Mononuclear cell (primary cell): Measurements from ENCODE around the gene C16orf92. TPM values are rescaled to one million over a fixed set of nuclear protein-coding genes. Genes with fewer than 3 reads are reported as not detected.
"Not testable (repeated sequence)": the region's sequence is repeated elsewhere in the genome, so short reads cannot be mapped to it uniquely, and the experiment has no call there.

Experiments
- H3K27me3 ChIP-seq: 2 replicates; pipeline ENCODE4 v1.6.0; 2011; ENCODE audit warnings: low read length, control low read depth; ENCODE audit not compliant: insufficient read depth
- H3K4me1 ChIP-seq: 2 replicates; pipeline ENCODE4 v1.5.1; 2011; ENCODE audit warnings: mild to moderate bottlenecking, low read length, control low read depth; ENCODE audit not compliant: insufficient read depth
- H3K4me3 ChIP-seq: 2 replicates; pipeline ENCODE4 v1.5.1; 2011; ENCODE audit warnings: mild to moderate bottlenecking, low read length, moderate library complexity
- H3K9me3 ChIP-seq: 2 replicates; pipeline ENCODE4 v1.5.1; 2011; ENCODE audit warnings: low read depth, mild to moderate bottlenecking, control low read depth, low read length
- total RNA-seq: library from RNA; depleted of rRNA; stranded (reverse); fragments of >200 nt; gene quantifications from one replicate; pipeline ENCODE4 v1.2.3, GENCODE V29; 2012

C16orf92 gene
- total RNA-seq, 1 donor, result not detected

DNA sequence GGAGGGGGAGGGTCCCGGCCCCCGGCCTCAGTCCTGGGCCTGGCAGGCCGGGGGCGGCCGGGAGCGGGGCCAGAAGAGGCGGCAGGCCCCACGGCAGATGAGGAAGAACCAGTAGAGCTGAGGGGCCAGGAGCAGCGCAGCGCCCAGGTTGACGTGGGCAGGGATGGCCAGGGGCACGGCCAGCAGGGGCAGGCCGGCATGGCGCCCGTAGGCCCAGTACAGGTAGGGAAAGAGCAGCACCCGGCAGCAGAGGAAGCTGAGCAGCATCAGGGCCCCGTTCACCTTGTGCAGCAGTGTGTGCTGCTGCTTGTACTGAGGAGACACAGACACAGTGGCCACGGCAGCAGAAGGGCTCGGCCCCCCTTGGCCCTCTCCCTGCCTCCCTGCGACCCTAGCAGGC, 2.2 kb downstream of the C16orf92 start:
- Histone ChIP-seq H3K9me3 (no peaks in the 10 kb centered on the region), H3K4me3 (no peak overlapping the region), H3K4me1 (peaks cover 13% of the 10 kb centered on the region), H3K27me3 (peaks cover 12% of the 10 kb centered on the region)

DNA sequence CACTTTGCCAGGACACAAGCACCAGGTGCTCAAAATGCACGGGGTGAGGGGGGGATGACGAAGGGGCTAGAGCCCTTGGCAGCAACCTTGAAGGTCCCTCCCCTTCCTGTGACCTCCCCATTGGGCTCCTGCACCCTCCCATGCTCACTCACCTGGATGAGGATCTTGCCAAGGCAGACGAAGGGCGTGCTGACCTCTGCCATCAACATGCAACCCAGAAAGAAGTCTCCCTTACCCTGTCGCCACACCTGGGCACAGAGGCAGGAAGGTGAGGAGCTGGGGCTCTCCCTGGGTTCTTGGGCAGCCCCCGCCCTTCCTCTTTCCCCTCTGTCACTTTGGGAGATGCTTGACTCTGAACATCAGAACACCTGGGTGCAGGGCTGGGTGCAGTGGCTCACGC, 2.6 kb downstream of the C16orf92 start:
- Histone ChIP-seq H3K4me1 (peaks cover 13% of the 10 kb centered on the region), H3K4me3 (no peak overlapping the region), H3K27me3 (peaks cover 14% of the 10 kb centered on the region), H3K9me3 (no peaks in the 10 kb centered on the region)

DNA sequence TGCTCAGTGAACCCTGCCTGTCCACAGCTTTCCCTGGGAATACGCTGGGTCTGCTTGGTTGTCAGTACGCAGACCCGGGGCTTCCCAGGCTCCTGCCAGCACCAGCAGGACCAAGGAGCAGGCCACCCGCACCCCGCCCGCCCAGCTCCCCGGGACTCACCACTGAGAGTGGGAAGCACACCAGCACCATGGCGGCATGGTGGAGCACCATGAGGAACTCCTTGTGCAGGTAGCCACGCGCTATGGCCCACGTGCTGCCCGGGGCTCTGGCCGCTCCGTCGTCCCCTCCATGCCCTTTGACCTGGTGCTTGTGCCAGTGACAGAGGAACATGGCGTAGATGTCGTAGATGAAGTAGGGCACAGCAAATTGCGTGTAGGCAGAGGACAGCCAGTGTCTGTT, 3.5 kb downstream of the C16orf92 start:
- Histone ChIP-seq H3K27me3 (peaks cover 17% of the 10 kb centered on the region), H3K9me3 (no peaks in the 10 kb centered on the region), H3K4me3 (no peak overlapping the region), H3K4me1 (peaks cover 5% of the 10 kb centered on the region)

DNA sequence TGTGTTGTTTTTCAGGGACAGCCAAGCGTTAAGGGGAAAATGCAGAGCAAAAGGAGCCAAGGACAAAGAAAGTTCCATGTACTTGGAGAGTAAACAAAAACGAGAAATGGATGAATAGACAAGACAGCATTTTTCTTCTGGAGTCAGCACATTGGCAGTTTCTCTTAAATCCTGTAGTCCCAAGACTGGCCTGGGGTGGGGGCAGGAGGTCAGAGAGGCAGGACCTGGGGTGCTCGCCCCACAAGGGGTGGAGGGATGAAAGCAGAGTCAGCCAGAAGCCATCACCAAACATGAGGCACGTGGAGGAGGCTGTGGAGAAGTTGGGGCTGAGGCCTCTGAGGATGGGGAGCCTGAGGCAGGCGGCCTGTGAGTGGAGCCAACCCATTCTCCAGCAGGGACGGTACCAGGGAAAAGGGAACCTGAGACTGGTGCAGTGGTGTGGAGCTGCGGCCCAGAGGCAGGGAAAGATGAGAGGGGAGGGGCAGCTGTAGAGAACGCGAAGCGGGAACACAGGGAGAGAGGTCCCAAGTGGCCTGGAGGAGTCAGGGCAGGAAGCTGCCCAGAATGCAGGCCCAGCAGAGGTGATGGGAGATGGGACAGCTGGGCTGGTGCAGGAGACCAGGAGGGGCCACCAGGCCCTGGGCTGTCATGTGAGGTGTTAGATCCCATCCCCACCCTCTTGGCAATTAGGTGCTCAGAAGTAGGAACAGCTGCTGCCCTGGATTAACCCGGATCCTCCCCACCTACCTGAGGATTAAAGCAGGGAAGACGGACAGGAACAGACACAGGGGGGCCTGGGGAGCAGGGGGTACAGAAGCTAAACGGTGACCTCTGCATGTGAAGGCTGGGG, 4.8 kb downstream of the C16orf92 start:
- H3K9me3 ChIP-seq, result no peaks in the 10 kb centered on the region
- peaks cover 26% of the 10 kb centered on the region for H3K27me3 ChIP-seq
- H3K4me3 ChIP-seq, result no peak overlapping the region
- H3K4me1 ChIP-seq, result no peaks in the 10 kb centered on the region

DNA sequence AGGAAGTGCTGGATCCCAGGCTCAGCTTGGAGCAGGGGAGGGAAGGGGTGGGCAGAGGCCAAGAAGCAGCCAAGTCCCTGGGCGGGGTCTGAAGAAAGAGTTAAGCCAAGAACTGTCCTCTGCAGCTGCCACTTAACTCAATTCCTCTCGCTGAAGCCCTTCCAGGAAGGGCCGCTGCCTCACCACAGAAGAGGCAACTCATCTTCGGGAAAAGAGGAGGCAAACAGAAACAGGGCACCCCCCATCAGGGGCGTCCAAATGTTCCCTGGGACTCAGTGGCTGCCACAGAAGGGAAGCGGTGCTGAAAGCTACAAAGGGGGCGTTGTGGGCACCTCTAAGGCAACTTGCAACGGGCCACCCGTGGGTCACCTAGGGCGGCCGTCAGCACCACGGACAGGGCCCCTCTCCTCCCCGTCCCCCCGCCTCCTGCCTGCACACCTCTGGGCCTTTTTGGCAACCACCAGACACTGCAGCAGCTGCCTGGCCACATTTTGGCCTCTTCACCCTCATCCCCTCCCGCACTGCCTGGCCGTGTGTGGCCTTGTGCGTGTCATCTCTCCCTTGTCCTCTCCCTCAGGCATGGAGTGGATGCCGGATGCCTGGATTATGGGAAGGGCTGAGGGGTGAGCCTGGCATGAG, 5.6 kb downstream of the C16orf92 start:
- no peaks in the 10 kb centered on the region for H3K4me1 ChIP-seq
- peaks cover 26% of the 10 kb centered on the region for H3K27me3 ChIP-seq
- no peaks in the 10 kb centered on the region for H3K9me3 ChIP-seq
- H3K4me3 ChIP-seq, result no peak overlapping the region

- H3K27me3 ChIP-seq, result peaks cover 26% of the 10 kb centered on the region
Observed at GRCh38 chr16:30030011-30030685, 7.2 kb downstream of the C16orf92 start.

DNA sequence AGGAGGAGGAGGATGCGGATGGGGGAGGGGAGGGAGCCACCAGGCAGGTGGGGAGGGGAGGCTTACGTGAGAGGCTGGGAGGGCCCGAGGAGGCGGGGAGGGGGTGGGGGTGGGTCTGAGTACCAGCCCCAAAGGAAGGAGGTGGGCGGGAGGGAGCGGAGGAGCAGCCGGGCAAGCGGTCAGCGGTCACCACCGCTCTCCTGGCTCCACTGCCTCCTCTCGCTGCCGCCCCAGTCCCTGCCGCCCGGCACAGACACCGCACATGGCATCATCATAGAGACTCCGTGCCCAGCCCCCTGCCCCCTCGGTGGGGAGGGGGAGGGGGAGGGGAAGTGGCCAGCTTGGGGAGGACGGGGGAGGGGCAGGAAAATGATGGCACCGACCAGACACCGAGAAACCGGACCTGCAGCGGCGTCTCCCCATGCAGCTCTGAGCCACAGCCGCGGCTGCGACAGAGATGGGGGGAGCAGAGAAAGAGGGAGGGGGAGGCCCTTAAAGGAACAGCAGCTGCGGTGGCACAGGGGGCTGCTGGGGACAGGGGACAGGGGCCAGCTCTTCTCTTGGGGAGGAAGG, 7.9 kb downstream of the C16orf92 start, which contains the start of gene TLCD3B:
Gene TLCD3B, minus strand, starts transcription at position 431 of the 573 bp plus-strand sequence. CDS start 744 bp downstream, outside the sequence.
- H3K4me3 ChIP-seq, result no peak within 1 kb of the TSS
- H3K4me1 ChIP-seq, result no peaks in the 10 kb centered on the region
- H3K27me3 ChIP-seq, result peaks cover 26% of the 10 kb centered on the region
- H3K9me3 ChIP-seq, result no peaks in the 10 kb centered on the region

More at GRCh38 chr16:30030011-30030685, 7.2 kb downstream of the C16orf92 start:
- H3K9me3 ChIP-seq, result no peaks in the 10 kb centered on the region
- no peaks in the 10 kb centered on the region for H3K4me1 ChIP-seq
- no peak overlapping the region for H3K4me3 ChIP-seq

GRCh38 chr16:30031477-30031918, 8.5 kb downstream of the C16orf92 start:
- Histone ChIP-seq H3K27me3 (peaks cover 26% of the 10 kb centered on the region), H3K4me1 (no peaks in the 10 kb centered on the region), H3K4me3 (no peak overlapping the region), H3K9me3 (no peaks in the 10 kb centered on the region)

- Histone ChIP-seq H3K27me3 (peaks cover 26% of the 10 kb centered on the region), H3K4me3 (no peak overlapping the region), H3K9me3 (no peaks in the 10 kb centered on the region), H3K4me1 (no peaks in the 10 kb centered on the region)
Observed at GRCh38 chr16:30032083-30032819, 9.3 kb downstream of the C16orf92 start.

GRCh38 chr16:30033270-30033669, 10.3 kb downstream of the C16orf92 start:
- H3K4me1 ChIP-seq, result no peaks in the 10 kb centered on the region
- peaks cover 26% of the 10 kb centered on the region for H3K27me3 ChIP-seq
- no peak overlapping the region for H3K4me3 ChIP-seq
- H3K9me3 ChIP-seq, result no peaks in the 10 kb centered on the region

DNA sequence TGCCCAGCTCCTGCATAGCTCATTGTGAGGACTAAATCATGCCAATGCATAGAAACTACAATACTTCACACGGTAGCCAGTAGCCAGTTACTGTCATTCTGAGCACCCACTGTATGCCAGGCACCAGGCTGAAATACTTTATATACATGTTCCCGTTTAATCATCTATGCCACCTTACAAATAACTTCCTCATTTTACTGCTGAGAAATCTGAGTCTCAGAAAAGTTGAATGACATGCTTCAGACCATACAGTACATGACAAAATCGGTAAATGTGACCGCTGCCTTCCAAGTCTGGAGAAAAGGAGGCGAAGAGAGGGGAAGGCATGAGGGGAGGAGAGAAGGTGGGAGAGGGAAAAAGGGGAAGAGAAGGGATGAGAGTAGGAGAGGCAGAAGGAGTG, 17.2 kb downstream of the C16orf92 start:
- Histone ChIP-seq H3K4me3 (no peak overlapping the region), H3K27me3 (no peaks in the 10 kb centered on the region), H3K4me1 (no peaks in the 10 kb centered on the region), H3K9me3 (no peaks in the 10 kb centered on the region)

- H3K4me1 ChIP-seq, H3K4me3 ChIP-seq, H3K27me3 ChIP-seq, H3K9me3 ChIP-seq: not testable (repeated sequence)
Observed at GRCh38 chr16:30040690-30041089, 17.7 kb downstream of the C16orf92 start.

- no peak overlapping the region for H3K4me3 ChIP-seq
- no peaks in the 10 kb centered on the region for H3K9me3 ChIP-seq
- no peaks in the 10 kb centered on the region for H3K4me1 ChIP-seq
- no peaks in the 10 kb centered on the region for H3K27me3 ChIP-seq
Observed at GRCh38 chr16:30041841-30042240, 18.8 kb downstream of the C16orf92 start.

GRCh38 chr16:30046178-30046577, 23.2 kb downstream of the C16orf92 start:
- H3K9me3 ChIP-seq, result no peaks in the 10 kb centered on the region
- H3K4me1 ChIP-seq, result no peaks in the 10 kb centered on the region
- H3K4me3 ChIP-seq, result no peak overlapping the region
- H3K27me3 ChIP-seq, result no peaks in the 10 kb centered on the region
